Endothelial cell of umbilical vein (primary cell): ENCODE results near the gene TSPEAR. TPM values are rescaled to one million over a fixed set of nuclear protein-coding genes. Genes with fewer than 3 reads are reported as not detected.

Source experiments
- BruUV-seq: library from RNA; stranded (reverse); fragments of 400-500 nt; replicated peaks from 2 replicates; lab custom pipeline; 2021; lab: Mats Ljungman, UMichigan
- CTCF ChIA-PET: fragments of 300-600, 350-600 bp; sonication (Branson Sonifier 250); formaldehyde crosslinking; loops from one replicate; lab custom pipeline; 2021; ENCODE audit warnings: antibody characterized with exemption, inconsistent platforms; lab: Charles Lee
- POLR2A ChIA-PET: fragments of 300-600, 350-600 bp; sonication (Branson Sonifier 250); formaldehyde crosslinking; loops from one replicate; lab custom pipeline; 2021; ENCODE audit warnings: antibody characterized with exemption, inconsistent platforms; lab: Charles Lee
- DNase-seq: peaks from one replicate; pipeline ENCODE4 v3.0.0-alpha.2; 2011; ENCODE audit warnings: low read depth, low spot score
- FAIRE-seq: peaks from 2 replicates; lab custom pipeline; 2011; peaks lifted over from hg19 to GRCh38; lab: Jason Lieb, UNC
- H2AFZ ChIP-seq: 2 replicates; pipeline ENCODE4 v1.6.0; 2012; ENCODE audit warnings: low read depth, low read length, control low read depth, inconsistent platforms
- H3K27ac ChIP-seq: 2 replicates; pipeline ENCODE4 v1.5.1; 2011; ENCODE audit warnings: low read depth, mild to moderate bottlenecking, control low read depth, low read length, moderate library complexity; ENCODE audit not compliant: insufficient read depth
- H3K27me3 ChIP-seq, 2 experiments: 2 replicates each; pipeline versions ENCODE4 v1.6.0 to v1.6.1; 2011; ENCODE audit warnings: low read length in 2 of 2, mixed read lengths in 1 of 2; ENCODE audit not compliant: control insufficient read depth in 2 of 2, insufficient read depth in 2 of 2
- H3K36me3 ChIP-seq, 2 experiments: 2 replicates in 1 of 2; 3 replicates in 1 of 2; pipeline ENCODE4 v1.5.1; 2011; ENCODE audit warnings: low read length in 2 of 2, mild to moderate bottlenecking in 1 of 2, moderate library complexity in 1 of 2; ENCODE audit not compliant: control insufficient read depth in 2 of 2, insufficient read depth in 2 of 2; ENCODE audit errors: extremely low read depth in 1 of 2
- H3K4me1 ChIP-seq: 3 replicates; pipeline ENCODE4 v1.5.1; 2011; ENCODE audit warnings: mild to moderate bottlenecking, low read length; ENCODE audit not compliant: control insufficient read depth, insufficient read depth; ENCODE audit errors: extremely low read depth
- H3K4me2 ChIP-seq: 2 replicates; pipeline ENCODE4 v1.6.1; 2011; ENCODE audit warnings: low read length, control low read depth, mixed read lengths; ENCODE audit not compliant: insufficient read depth
- H3K4me3 ChIP-seq, 3 experiments: fragments of 200-600 bp in 1 of 3; sonication (generic), shearing (Covaris generic) in 1 of 3; replicated peaks in 1 of 3; 2 replicates each; pipeline ENCODE4 v1.5.1; 2011 to 2016; ENCODE audit warnings: control low read depth in 3 of 3, low read length in 3 of 3, mild to moderate bottlenecking in 2 of 3, inconsistent platforms in 1 of 3, low read depth in 1 of 3, moderate library complexity in 1 of 3; ENCODE audit not compliant: insufficient read depth in 1 of 3
- H3K79me2 ChIP-seq: 2 replicates; pipeline ENCODE4 v1.6.0; 2012; ENCODE audit warnings: low read length, inconsistent platforms; ENCODE audit not compliant: control insufficient read depth, insufficient read depth
- H3K9ac ChIP-seq: replicated peaks from 2 replicates; pipeline ENCODE3; 2011; ENCODE audit warnings: low read length, control low read depth; ENCODE audit not compliant: insufficient read depth; ENCODE audit errors: extremely low read depth
- H3K9me1 ChIP-seq: replicated peaks from 3 replicates; pipeline ENCODE4 v1.6.0; 2011; ENCODE audit warnings: mild to moderate bottlenecking, low read length; ENCODE audit not compliant: control insufficient read depth, insufficient read depth; ENCODE audit errors: extremely low read depth
- H3K9me3 ChIP-seq: replicated peaks from 2 replicates; pipeline ENCODE4 v1.5.1; 2012; ENCODE audit warnings: low read length, inconsistent platforms; ENCODE audit not compliant: control insufficient read depth, insufficient read depth
- H4K20me1 ChIP-seq: replicated peaks from 2 replicates; pipeline ENCODE3; 2011; ENCODE audit warnings: mild to moderate bottlenecking, low read length; ENCODE audit not compliant: control insufficient read depth, insufficient read depth; ENCODE audit errors: extremely low read depth
- CTCF ChIP-seq, 2 donors: IDR thresholded peaks; 1 replicate in 1 of 2; 2 replicates in 1 of 2; pipeline ENCODE4 v1.5.1; 2011; ENCODE audit warnings: low read length in 2 of 2, mild to moderate bottlenecking in 2 of 2, moderate library complexity in 2 of 2, control low read depth in 1 of 2, inconsistent platforms in 1 of 2, low read depth in 1 of 2; ENCODE audit not compliant: insufficient read depth in 1 of 2; ENCODE audit errors: extremely low read depth in 1 of 2
- EZH2 ChIP-seq: IDR thresholded peaks from 2 replicates; pipeline ENCODE4 v1.6.1; 2012; ENCODE audit warnings: borderline replicate concordance, low read depth, mild to moderate bottlenecking, moderate library complexity, low read length, inconsistent platforms; ENCODE audit not compliant: severe bottlenecking
- GATA2 ChIP-seq: IDR thresholded peaks from 2 replicates; pipeline ENCODE4 v1.7.0; 2011; ENCODE audit warnings: low read depth, mild to moderate bottlenecking, moderate library complexity, mixed read lengths, low read length; ENCODE audit not compliant: insufficient read length, insufficient read depth
- JUN ChIP-seq: IDR thresholded peaks from 2 replicates; pipeline ENCODE4 v1.6.1; 2011; ENCODE audit warnings: borderline replicate concordance, low read depth; ENCODE audit not compliant: insufficient read length, insufficient read depth
- MAX ChIP-seq: IDR thresholded peaks from 2 replicates; pipeline ENCODE4 v1.6.1; 2011; ENCODE audit not compliant: insufficient read depth, insufficient read length
- MYC ChIP-seq: IDR thresholded peaks from one replicate; pipeline ENCODE4 v1.6.1; 2011; ENCODE audit warnings: mild to moderate bottlenecking, low read depth, low read length
- POLR2AphosphoS5 ChIP-seq: IDR thresholded peaks from 2 replicates; pipeline ENCODE4 v1.6.1; 2012; ENCODE audit warnings: low read depth, mild to moderate bottlenecking, control low read depth, low read length, moderate library complexity; ENCODE audit not compliant: insufficient read depth
- dilution Hi-C: fragments of 300-500 bp; cut with MboI; formaldehyde crosslinking; loops from one replicate; pipeline ENCODE4 v1.15.0; 2019; ENCODE audit warnings: low sequenced_read_pairs; ENCODE audit not compliant: extremely low pct_ligation_motif_present
- intact Hi-C: fragments of 100-400 bp; cut with micrococcal nuclease; formaldehyde crosslinking; loops from one replicate; pipeline ENCODE4 v1.10.0; 2022
- polyA plus RNA-seq, 4 experiments: library from polyadenylated mRNA; depleted of rRNA in 3 of 4; stranded (reverse) in 3 of 4; unstranded in 1 of 4; fragments of >200 nt; gene quantifications; 2 replicates each; pipeline versions ENCODE4 v1.2.1 to v1.2.3, GENCODE V29; 2011 to 2012; ENCODE audit warnings: missing spikeins in 1 of 4
- total RNA-seq: library from RNA; stranded (reverse); gene quantifications from 2 replicates; pipeline ENCODE4 v1.2.3, GENCODE V29; 2021

The TSPEAR gene
- total and polyA plus RNA-seq, 2 donors (not counting 3 experiments of a cell fraction or from before 2014, with no cell fraction given): 0.01 TPM; not detected in 1

- CTCF ChIA-PET: no interaction called here
Observed at GRCh38 chr21:44723177-44724131, 12.1 kb upstream of the TSPEAR start.

GRCh38 chr21:44722731-44723130, 11.4 kb upstream of the TSPEAR start:
- H3K27me3 ChIP-seq: peaks cover 44 to 65% of the 10 kb centered on the region in 2 experiments
- no TSS peak for BruUV-seq
- intact Hi-C loops (no loop called here), dilution Hi-C loops (no loop called here)
- ChIA-PET POLR2A (no interaction called here), CTCF (no interaction called here)
- H3K4me3 ChIP-seq: no peak overlapping the region
- H3K9me3 ChIP-seq: no peaks in the 10 kb centered on the region
- no peak overlapping the region for H3K27ac ChIP-seq
- no peak overlapping the region for H3K4me2 ChIP-seq
- TF ChIP-seq MYC: no peak
- TF ChIP-seq GATA2: no peak
- no peak for TF ChIP-seq MAX
- TF ChIP-seq CTCF (IDR thresholded peaks at IDR 0.05; ENCODE audit: extremely low read depth in 1 of 2, insufficient read depth in 1 of 2, low read depth in 1 of 2, low read length in 2 of 2): no peak
- no peak for TF ChIP-seq JUN
- no peak for TF ChIP-seq EZH2
- TF ChIP-seq POLR2AphosphoS5: no peak
- no peaks in the 10 kb centered on the region for H3K79me2 ChIP-seq
- H3K4me1 ChIP-seq: no peaks in the 10 kb centered on the region
- no peaks in the 10 kb centered on the region for H3K36me3 ChIP-seq
- no peaks in the 10 kb centered on the region for H3K9me1 ChIP-seq
- H4K20me1 ChIP-seq: no peaks in the 10 kb centered on the region
- DNase-seq (no peak), FAIRE-seq (no peak)
- no peak overlapping the region for H3K9ac ChIP-seq
- no peak overlapping the region for H2AFZ ChIP-seq

More at GRCh38 chr21:44723177-44724131, 12.1 kb upstream of the TSPEAR start:
- dilution Hi-C loops (no loop called here), intact Hi-C loops (no loop called here)
- FAIRE-seq: peak; percentile 35
- Histone ChIP-seq H3K4me2 (no peak overlapping the region), H3K4me3 (no peak overlapping the region), H3K79me2 (no peaks in the 10 kb centered on the region), H3K9me1 (no peaks in the 10 kb centered on the region), H3K9ac (no peak overlapping the region), H3K27ac (no peak overlapping the region), H2AFZ (no peak overlapping the region), H4K20me1 (no peaks in the 10 kb centered on the region), H3K27me3 (peaks cover 40 to 57% of the 10 kb centered on the region in 2 experiments), H3K9me3 (no peaks in the 10 kb centered on the region), H3K4me1 (no peaks in the 10 kb centered on the region), H3K36me3 (no peaks in the 10 kb centered on the region)
- BruUV-seq: no TSS peak
- no peak for TF ChIP-seq JUN
- TF ChIP-seq EZH2: peak; percentile 74
- POLR2A ChIA-PET: no interaction called here
- no peak for DNase-seq
